WTC11 (cell line): ENCODE data around the gene CACNA2D3.

Experiments
- CTCF ChIP-seq: fragments of 200-600 bp; IDR thresholded peaks from 2 replicates; pipeline ENCODE4 v1.8.0; 2022; ENCODE audit warnings: antibody characterized with exemption
- MAX ChIP-seq: sonication (generic); formaldehyde crosslinking; IDR thresholded peaks from 2 replicates; pipeline ENCODE4 v1.8.0; 2022; ENCODE audit warnings: mild to moderate bottlenecking, missing genetic modification reagents
- MXD4 ChIP-seq: fragments of 250-450 bp; sonication (Bioruptor Pico); IDR thresholded peaks from 2 replicates; pipeline ENCODE4 v1.8.0; 2021; ENCODE audit warnings: mild to moderate bottlenecking, moderate library complexity, borderline replicate concordance
- SMAD3 ChIP-seq: sonication (generic); formaldehyde crosslinking; IDR thresholded peaks from 2 replicates; pipeline ENCODE4 v1.8.0; 2022; ENCODE audit warnings: missing genetic modification reagents, mild to moderate bottlenecking, borderline replicate concordance
- USF1 ChIP-seq: sonication (generic); formaldehyde crosslinking; IDR thresholded peaks from 2 replicates; pipeline ENCODE4 v1.8.0; 2022; ENCODE audit warnings: mild to moderate bottlenecking, missing genetic modification reagents
- ZNF512 ChIP-seq: sonication (generic); formaldehyde crosslinking; IDR thresholded peaks from 2 replicates; pipeline ENCODE4 v1.8.1; 2022; ENCODE audit warnings: missing genetic modification reagents, borderline replicate concordance
- TF ChIP-seq, protein P1 (sequence below): sonication (generic); formaldehyde crosslinking; IDR thresholded peaks from 2 replicates; pipeline ENCODE4 v1.8.0; 2023; ENCODE audit warnings: missing genetic modification reagents, mild to moderate bottlenecking, borderline replicate concordance
- TF ChIP-seq, protein P2 (sequence below): fragments of 250-450 bp; sonication (Bioruptor Pico); IDR thresholded peaks from 2 replicates; pipeline ENCODE4 v1.9.0; 2021; ENCODE audit warnings: moderate library complexity, mild to moderate bottlenecking, inconsistent platforms, borderline replicate concordance

- no peak for TF ChIP-seq CTCF
- no peak for TF ChIP-seq USF1 (CRISPR knock-in tag)
- TF ChIP-seq, protein P1, sequence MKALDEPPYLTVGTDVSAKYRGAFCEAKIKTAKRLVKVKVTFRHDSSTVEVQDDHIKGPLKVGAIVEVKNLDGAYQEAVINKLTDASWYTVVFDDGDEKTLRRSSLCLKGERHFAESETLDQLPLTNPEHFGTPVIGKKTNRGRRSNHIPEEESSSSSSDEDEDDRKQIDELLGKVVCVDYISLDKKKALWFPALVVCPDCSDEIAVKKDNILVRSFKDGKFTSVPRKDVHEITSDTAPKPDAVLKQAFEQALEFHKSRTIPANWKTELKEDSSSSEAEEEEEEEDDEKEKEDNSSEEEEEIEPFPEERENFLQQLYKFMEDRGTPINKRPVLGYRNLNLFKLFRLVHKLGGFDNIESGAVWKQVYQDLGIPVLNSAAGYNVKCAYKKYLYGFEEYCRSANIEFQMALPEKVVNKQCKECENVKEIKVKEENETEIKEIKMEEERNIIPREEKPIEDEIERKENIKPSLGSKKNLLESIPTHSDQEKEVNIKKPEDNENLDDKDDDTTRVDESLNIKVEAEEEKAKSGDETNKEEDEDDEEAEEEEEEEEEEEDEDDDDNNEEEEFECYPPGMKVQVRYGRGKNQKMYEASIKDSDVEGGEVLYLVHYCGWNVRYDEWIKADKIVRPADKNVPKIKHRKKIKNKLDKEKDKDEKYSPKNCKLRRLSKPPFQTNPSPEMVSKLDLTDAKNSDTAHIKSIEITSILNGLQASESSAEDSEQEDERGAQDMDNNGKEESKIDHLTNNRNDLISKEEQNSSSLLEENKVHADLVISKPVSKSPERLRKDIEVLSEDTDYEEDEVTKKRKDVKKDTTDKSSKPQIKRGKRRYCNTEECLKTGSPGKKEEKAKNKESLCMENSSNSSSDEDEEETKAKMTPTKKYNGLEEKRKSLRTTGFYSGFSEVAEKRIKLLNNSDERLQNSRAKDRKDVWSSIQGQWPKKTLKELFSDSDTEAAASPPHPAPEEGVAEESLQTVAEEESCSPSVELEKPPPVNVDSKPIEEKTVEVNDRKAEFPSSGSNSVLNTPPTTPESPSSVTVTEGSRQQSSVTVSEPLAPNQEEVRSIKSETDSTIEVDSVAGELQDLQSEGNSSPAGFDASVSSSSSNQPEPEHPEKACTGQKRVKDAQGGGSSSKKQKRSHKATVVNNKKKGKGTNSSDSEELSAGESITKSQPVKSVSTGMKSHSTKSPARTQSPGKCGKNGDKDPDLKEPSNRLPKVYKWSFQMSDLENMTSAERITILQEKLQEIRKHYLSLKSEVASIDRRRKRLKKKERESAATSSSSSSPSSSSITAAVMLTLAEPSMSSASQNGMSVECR (CRISPR knock-in tag), result no peak
- TF ChIP-seq MXD4, result no peak
- no peak for TF ChIP-seq MAX (CRISPR knock-in tag)
- no peak for TF ChIP-seq ZNF512 (CRISPR knock-in tag)
- TF ChIP-seq, protein P2, sequence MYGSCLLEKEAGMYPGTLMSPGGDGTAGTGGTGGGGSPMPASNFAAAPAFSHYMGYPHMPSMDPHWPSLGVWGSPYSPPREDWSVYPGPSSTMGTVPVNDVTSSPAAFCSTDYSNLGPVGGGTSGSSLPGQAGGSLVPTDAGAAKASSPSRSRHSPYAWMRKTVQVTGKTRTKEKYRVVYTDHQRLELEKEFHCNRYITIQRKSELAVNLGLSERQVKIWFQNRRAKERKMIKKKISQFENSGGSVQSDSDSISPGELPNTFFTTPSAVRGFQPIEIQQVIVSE, result no peak
- no peak for TF ChIP-seq SMAD3 (CRISPR knock-in tag)
These were observed 755.8 kb downstream of the CACNA2D3 start for GRCh38 chr3:54878145-54878544.
